Measurements from ENCODE around the gene MUC4. TPM values are rescaled to one million over a fixed set of nuclear protein-coding genes. Genes with fewer than 3 reads are reported as not detected.
"Not testable (repeated sequence)": the region's sequence is repeated elsewhere in the genome, so short reads cannot be mapped to it uniquely, and the experiment has no call there.

Gene MUC4
- total RNA-seq, 6 experiments from 2014 or later, result not detected

- Mint-ChIP-seq H3K9me3 (no peaks in the 10 kb centered on the region), H3K27ac (no peak overlapping the region), H3K36me3 (ENCODE audit: low read depth) (no peaks in the 10 kb centered on the region), H3K27me3 (ENCODE audit: insufficient read depth) (peaks cover 18% of the 10 kb centered on the region), H3K4me1 (ENCODE audit: low read depth) (no peaks in the 10 kb centered on the region), H3K4me3 (no peak overlapping the region)
- TF ChIP-seq, protein P1, sequence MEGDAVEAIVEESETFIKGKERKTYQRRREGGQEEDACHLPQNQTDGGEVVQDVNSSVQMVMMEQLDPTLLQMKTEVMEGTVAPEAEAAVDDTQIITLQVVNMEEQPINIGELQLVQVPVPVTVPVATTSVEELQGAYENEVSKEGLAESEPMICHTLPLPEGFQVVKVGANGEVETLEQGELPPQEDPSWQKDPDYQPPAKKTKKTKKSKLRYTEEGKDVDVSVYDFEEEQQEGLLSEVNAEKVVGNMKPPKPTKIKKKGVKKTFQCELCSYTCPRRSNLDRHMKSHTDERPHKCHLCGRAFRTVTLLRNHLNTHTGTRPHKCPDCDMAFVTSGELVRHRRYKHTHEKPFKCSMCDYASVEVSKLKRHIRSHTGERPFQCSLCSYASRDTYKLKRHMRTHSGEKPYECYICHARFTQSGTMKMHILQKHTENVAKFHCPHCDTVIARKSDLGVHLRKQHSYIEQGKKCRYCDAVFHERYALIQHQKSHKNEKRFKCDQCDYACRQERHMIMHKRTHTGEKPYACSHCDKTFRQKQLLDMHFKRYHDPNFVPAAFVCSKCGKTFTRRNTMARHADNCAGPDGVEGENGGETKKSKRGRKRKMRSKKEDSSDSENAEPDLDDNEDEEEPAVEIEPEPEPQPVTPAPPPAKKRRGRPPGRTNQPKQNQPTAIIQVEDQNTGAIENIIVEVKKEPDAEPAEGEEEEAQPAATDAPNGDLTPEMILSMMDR (IDR thresholded peaks at IDR 0.05), result no peak
- no peak for DNase-seq
Measured at GRCh38 chr3:195829897-195830254, 18.1 kb upstream of the MUC4 start.

GRCh38 chr3:195828762-195829161, 17.0 kb upstream of the MUC4 start:
- Mint-ChIP-seq H3K27ac (no peak overlapping the region), H3K9me3 (no peaks in the 10 kb centered on the region), H3K27me3 (ENCODE audit: insufficient read depth) (peaks cover 20% of the 10 kb centered on the region), H3K4me3 (no peak overlapping the region), H3K36me3 (ENCODE audit: low read depth) (no peaks in the 10 kb centered on the region), H3K4me1 (ENCODE audit: low read depth) (no peaks in the 10 kb centered on the region)
- DNase-seq, result no peak
- TF ChIP-seq, protein P1 (IDR thresholded peaks at IDR 0.05), result no peak

- Mint-ChIP-seq H3K27me3 (ENCODE audit: insufficient read depth) (peaks cover 28% of the 10 kb centered on the region), H3K4me1 (ENCODE audit: low read depth) (no peaks in the 10 kb centered on the region), H3K4me3 (no peak overlapping the region), H3K9me3 (no peaks in the 10 kb centered on the region), H3K36me3 (ENCODE audit: low read depth) (no peaks in the 10 kb centered on the region), H3K27ac (no peak overlapping the region)
- DNase-seq, result no peak
- TF ChIP-seq, protein P1 (IDR thresholded peaks at IDR 0.05), result no peak
Measured at GRCh38 chr3:195825857-195826804, 14.4 kb upstream of the MUC4 start.

DNA sequence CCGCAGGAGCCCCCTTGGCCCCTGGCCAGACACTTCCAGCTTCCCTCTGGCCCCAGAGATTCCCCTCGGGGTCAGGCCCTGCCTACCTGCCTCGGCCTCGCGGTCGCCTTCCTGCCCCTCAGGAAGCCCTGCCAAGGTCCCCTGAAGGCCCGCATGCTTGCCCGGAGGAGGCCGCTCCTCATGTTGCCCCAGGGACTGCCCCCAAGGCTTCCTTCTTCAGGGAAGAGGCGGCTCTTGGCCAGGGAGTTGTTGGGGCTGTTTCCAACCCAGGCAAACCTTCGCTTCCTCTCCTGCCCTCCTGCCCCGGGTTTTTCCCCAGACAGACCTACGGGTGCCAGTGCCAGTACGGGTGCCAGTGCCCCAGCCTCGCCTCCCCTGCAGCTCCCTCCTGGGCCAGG, 13.5 kb upstream of the MUC4 start:
- TF ChIP-seq, protein P1 (IDR thresholded peaks at IDR 0.05), result no peak
- peaks cover 29% of the 10 kb centered on the region for H3K27me3 Mint-ChIP-seq (ENCODE audit: insufficient read depth)
- H3K36me3 Mint-ChIP-seq (ENCODE audit: low read depth), result no peaks in the 10 kb centered on the region
- no peak overlapping the region for H3K27ac Mint-ChIP-seq
- DNase-seq, result no peak
- H3K4me3 Mint-ChIP-seq, result no peak overlapping the region
- no peaks in the 10 kb centered on the region for H3K9me3 Mint-ChIP-seq
- no peaks in the 10 kb centered on the region for H3K4me1 Mint-ChIP-seq (ENCODE audit: low read depth)

- not testable (repeated sequence) for H3K36me3 Mint-ChIP-seq (ENCODE audit: low read depth); H3K4me3 Mint-ChIP-seq; DNase-seq; H3K9me3 Mint-ChIP-seq; H3K4me1 Mint-ChIP-seq (ENCODE audit: low read depth); H3K27ac Mint-ChIP-seq
- peaks cover 29% of the 10 kb centered on the region for H3K27me3 Mint-ChIP-seq (ENCODE audit: insufficient read depth)
Measured at GRCh38 chr3:195824425-195825190, 12.9 kb upstream of the MUC4 start.

GRCh38 chr3:195823999-195824398, 12.3 kb upstream of the MUC4 start:
- H3K9me3 Mint-ChIP-seq, result no peaks in the 10 kb centered on the region
- no peaks in the 10 kb centered on the region for H3K36me3 Mint-ChIP-seq (ENCODE audit: low read depth)
- H3K4me3 Mint-ChIP-seq, result no peak overlapping the region
- no peak for DNase-seq
- no peaks in the 10 kb centered on the region for H3K4me1 Mint-ChIP-seq (ENCODE audit: low read depth)
- peaks cover 27% of the 10 kb centered on the region for H3K27me3 Mint-ChIP-seq (ENCODE audit: insufficient read depth)
- TF ChIP-seq, protein P1 (IDR thresholded peaks at IDR 0.05), result no peak
- no peak overlapping the region for H3K27ac Mint-ChIP-seq
